Vein endothelial cell (primary cell): ENCODE results near the gene MT1E. TPM values are rescaled to one million over a fixed set of nuclear protein-coding genes. Genes with fewer than 3 reads are reported as not detected.

Experiments
- total RNA-seq: library from RNA; depleted of rRNA; stranded (reverse); fragments of >200 nt; gene quantifications from 2 replicates; pipeline ENCODE4 v1.2.3, GENCODE V29; 2012

MT1E gene
- 95.0 and 97.3 TPM in 2 replicates for total RNA-seq

DNA sequence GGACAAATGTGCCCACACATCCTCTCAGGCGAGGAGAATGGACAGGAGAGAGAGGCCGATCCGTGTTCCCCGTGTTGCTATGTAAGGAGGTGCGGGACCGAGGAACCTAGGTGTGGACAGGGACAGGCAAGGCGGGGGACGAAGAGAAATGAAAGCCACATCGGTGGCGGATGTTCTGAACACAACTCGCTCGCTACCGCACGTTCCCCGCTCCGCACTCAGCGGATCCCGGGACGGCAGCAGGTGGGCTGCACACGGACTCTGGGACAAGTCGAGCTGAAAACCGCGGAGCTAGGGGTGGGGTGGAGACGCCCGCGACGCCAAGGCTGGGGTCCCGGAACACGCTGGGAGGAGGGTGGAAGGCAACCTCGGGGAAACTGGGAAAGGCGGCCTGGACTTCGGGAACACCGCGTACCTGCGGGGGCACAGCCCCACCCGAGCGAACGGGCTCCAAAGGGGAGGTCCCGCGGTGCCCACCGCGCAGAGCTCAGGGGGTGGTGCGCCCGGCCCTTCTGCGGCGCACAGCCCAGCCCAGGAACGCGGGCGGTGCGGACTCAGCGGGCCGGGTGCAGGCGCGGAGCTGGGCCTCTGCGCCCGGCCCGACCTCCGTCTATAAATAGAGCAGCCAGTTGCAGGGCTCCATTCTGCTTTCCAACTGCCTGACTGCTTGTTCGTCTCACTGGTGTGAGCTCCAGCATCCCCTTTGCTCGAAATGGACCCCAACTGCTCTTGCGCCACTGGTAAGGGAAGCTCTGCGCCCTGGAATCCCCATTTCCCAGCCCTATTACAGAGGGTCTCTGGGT is at the start of gene MT1E:
MT1E (plus strand) TSS at position 642 of the 803 bp plus-strand sequence; CDS start at position 713, 71 bp downstream.

GRCh38 chr16:56589141-56590039 is 36.2 kb upstream of the MT1E start, which contains the start of gene MT3:
Gene MT3 (plus strand): TSS chr16:56589528. CDS start chr16:56589591, 63 bp downstream.

DNA sequence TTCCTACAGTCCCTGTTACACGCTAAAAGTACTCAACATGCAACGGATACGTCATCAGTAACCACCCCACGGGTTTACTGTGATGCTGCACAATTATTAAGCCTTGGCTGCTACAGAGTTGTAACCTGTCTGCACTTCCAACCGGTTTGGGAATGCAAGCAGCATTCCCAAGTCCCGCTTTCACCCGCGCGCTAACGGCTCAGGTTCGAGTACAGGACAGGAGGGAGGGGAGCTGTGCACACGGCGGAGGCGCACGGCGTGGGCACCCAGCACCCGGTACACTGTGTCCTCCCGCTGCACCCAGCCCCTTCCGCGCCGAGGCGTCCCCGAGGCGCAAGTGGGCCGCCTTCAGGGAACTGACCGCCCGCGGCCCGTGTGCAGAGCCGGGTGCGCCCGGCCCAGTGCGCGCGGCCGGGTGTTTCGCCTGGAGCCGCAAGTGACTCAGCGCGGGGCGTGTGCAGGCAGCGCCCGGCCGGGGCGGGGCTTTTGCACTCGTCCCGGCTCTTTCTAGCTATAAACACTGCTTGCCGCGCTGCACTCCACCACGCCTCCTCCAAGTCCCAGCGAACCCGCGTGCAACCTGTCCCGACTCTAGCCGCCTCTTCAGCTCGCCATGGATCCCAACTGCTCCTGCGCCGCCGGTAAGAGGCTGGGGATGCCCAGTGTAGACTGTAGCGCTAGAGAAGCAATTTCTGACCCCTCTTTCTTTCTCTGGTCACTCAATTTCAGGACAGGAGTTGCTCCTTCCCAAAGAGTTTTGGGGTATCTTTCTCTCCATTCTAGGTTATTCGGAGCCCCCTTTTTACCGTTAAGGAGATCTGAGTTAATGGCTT is 17.3 kb upstream of the MT1E start, which contains the start of gene MT2A:
MT2A (plus strand) TSS at position 542 of the 833 bp plus-strand sequence; CDS start at position 614, 72 bp downstream.

GRCh38 chr16:56632156-56632847 is 6.7 kb downstream of the MT1E start, which contains the start of gene MT1M:
Gene MT1M (plus strand): TSS chr16:56632659. CDS start chr16:56632732, 73 bp downstream.

DNA sequence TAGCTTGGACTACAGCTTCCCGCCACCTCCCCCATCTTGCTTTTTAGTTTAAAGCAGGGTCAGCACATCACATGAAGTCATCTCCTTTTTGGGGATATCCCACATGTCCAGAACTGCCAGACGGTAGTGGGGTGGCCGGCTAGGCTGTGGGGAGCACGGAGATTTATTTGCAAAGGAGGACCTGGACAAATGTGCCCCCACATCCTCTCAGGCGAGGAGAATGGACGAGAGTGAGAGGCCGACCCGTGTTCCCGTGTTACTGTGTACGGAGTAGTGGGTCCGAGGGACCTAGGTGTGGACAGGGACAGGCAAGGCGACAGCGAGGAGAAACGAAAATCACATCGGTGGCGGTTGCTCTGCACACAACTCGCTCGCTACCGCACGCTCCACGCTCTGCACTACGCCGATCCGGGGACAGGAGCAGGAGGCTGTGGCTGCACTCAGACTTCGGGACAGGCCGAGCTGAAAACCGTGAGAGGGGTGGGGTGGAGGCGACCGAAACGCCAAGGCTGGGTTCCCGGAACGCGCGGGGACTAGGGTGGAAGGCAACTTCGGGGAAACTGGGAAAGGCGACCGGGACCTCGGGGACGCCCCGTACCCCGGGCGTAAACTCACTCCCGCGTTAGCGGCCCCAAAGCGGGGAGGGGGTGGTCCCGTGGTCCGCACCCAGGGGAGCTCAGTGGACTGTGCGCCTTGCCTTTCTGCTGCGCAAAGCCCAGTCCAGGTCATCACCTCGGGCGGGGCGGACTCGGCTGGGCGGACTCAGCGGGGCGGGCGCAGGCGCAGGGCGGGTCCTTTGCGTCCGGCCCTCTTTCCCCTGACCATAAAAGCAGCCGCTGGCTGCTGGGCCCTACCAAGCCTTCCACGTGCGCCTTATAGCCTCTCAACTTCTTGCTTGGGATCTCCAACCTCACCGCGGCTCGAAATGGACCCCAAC is 12.5 kb downstream of the MT1E start, which contains the start of gene MT1A:
MT1A (plus strand) TSS at position 853 of the 937 bp plus-strand sequence; CDS start at position 926, 73 bp downstream.

GRCh38 chr16:56651586-56651985 is 26.0 kb downstream of the MT1E start, which contains the start of gene MT1B:
Gene MT1B (plus strand): TSS chr16:56651886. CDS start chr16:56651954, 68 bp downstream.

DNA sequence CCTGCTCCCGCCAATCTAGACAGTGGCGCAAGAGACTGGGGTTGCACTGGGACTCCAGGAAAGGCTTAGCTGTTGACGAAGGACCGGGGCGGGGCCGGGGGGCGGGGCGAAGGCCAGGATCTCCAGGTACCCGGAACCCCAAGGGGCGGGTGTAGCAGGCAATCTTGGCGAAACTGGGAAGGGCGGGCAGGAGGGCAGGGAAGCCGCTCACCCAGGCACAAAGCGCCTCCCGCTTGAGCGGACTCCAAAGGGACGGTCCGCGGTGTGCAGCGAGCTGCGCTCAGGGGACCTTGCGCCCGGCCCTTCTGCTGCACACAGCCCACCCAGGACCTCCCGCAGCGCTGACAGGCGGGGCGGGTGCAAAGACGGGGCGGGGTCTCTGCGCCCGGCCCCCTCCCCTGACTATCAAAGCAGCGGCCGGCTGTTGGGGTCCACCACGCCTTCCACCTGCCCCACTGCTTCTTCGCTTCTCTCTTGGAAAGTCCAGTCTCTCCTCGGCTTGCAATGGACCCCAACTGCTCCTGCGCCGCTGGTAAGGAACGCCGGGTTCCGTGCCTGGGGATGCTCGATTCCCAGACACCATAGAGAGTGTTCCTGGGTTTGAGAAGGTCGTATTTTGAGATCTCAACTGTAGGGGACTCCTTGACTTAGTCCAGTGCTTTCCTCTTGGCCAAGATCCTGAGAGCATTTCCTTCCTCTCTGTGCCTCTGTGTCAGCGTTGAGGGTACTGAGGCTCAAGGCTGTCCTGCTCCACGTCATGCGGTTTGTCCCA is 32.2 kb downstream of the MT1E start, which contains the start of gene MT1F:
MT1F (plus strand) TSS at position 405 of the 772 bp plus-strand sequence; CDS start at position 505, 100 bp downstream.

DNA sequence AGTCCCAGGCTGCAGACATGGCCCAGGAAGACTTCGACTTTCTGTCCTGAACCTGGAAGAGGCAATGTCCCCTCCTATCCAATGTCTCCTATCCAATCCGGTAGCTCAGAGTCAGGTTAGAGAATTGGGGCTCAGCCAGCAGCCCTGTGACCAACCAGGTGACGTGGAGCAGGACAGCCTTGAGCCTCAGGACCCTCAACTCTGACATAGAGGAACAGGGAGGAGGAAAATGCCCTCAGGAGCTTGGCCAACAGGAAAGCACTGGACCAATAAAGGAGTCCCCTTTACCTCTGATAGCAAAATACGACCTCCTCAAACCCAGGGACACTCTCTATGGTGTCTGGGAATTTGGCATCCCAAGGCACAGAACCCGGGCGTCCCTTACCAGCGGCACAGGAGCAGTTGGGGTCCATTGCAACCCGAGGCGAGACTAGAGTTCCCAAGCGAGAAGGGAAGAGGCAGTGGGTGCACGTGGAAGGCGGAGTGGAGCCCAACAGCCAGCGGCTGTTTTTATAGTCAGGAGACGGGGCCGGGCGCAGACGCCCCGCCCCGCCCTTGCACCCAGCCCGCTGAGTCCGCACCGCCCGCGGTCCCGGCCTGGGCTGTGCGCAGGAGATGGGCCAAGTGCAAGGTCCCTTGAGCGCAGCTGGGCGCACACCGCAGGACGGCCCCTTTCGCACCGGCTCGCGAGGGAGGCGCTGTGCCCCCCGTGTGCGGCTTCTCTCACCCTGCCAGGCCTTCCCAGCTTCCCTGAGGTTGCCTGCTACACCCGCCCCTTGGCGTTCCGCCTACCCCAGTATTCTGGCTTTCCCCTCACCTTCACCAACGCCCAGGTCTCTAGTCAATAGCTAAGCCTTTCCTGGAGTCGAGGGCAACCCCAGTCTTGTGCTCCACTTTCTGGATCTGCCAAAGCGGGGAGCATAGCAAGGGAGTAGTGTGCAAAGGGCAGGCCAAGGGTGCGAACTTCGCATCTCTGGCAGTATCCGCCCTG is 42.3 kb downstream of the MT1E start, which contains the start of gene MT1G:
MT1G (minus strand) TSS at position 485 of the 991 bp plus-strand sequence; CDS start at position 413, 72 bp downstream.

DNA sequence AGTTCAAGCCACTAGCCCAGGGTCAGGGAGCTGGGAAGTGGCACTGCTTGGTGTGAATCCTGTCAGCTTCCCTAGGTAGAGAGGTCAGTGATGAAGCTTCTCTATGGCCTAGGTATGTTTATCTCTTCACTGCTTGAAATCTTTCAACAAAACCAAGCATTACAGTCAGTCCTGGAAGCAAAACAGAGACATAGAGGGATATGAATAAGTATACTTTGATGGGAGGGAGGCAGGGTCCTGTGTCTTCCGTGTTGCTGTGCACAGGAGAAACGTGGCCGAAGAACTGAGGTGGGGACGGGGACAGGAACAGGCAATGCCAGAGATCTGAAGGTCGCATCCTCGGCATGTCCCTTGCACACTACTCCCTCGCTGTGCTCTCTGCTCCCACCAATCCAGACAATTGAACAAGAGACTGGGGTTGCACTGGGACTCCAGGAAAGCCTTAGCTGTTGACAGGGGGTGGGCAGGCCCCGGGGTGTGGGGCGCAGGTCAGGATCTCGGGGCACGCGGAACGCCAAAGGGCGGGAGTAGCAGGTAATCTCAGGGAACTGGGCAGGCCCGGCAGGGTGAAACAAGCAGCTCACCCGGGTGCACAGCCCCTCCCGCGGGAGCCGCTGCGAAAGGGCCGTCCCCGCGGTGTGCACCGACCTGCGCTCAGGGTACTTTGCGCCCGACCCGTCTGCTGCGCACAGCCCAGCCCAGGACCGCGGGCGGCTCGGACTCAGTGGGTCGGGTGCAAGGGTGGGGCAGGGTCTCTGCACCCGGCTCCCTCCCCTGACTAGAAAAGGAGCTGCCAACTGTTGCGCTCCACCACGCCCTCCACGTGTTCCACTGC is 43.6 kb downstream of the MT1E start, which contains the start of gene MT1H:
MT1H (plus strand) TSS at position 810 of the 835 bp plus-strand sequence. CDS start 71 bp downstream, outside the sequence.

Other genes with a start within 250 kb of the MT1E start
- 178 and 229 TPM in 2 replicates for gene AMFR, start 200.2 kb upstream of the MT1E start, total RNA-seq
- gene NUDT21, start 174.4 kb upstream of the MT1E start, total RNA-seq: 78.7 and 122 TPM in 2 replicates
- 63.7 and 103 TPM in 2 replicates for gene OGFOD1, start 174.2 kb upstream of the MT1E start, total RNA-seq
- 35.3 and 38.2 TPM in 2 replicates for gene BBS2, start 105.8 kb upstream of the MT1E start, total RNA-seq
- not detected in 2 replicates for gene MT4, start 60.7 kb upstream of the MT1E start, total RNA-seq
- gene MT3, start 36.3 kb upstream of the MT1E start, total RNA-seq: not detected in 2 replicates
- 94.5 and 126 TPM in 2 replicates for gene MT2A, start 17.2 kb upstream of the MT1E start, total RNA-seq
- gene MT1M, start 6.9 kb downstream of the MT1E start, total RNA-seq: 0.65 and 2.4 TPM in 2 replicates
- 1.7 and 5.6 TPM in 2 replicates for gene MT1A, start 12.9 kb downstream of the MT1E start, total RNA-seq
- gene MT1B, start 26.1 kb downstream of the MT1E start, total RNA-seq: not detected in 2 replicates
- gene MT1F, start 32.2 kb downstream of the MT1E start, total RNA-seq: 0.33 and 0.38 TPM in 2 replicates
- 1.2 TPM in 1 of 2 replicates, not detected in the other for gene MT1G, start 42.3 kb downstream of the MT1E start, total RNA-seq
- not detected in 2 replicates for gene MT1H, start 44.0 kb downstream of the MT1E start, total RNA-seq
- 32.8 and 33.0 TPM in 2 replicates for gene MT1X, start 56.7 kb downstream of the MT1E start, total RNA-seq
- 68.3 and 88.9 TPM in 2 replicates for gene NUP93, start 104.3 kb downstream of the MT1E start, total RNA-seq
- not detected in 2 replicates for gene SLC12A3, start 239.4 kb downstream of the MT1E start, total RNA-seq